ENCODE measurements around the gene NLK.

DNA sequence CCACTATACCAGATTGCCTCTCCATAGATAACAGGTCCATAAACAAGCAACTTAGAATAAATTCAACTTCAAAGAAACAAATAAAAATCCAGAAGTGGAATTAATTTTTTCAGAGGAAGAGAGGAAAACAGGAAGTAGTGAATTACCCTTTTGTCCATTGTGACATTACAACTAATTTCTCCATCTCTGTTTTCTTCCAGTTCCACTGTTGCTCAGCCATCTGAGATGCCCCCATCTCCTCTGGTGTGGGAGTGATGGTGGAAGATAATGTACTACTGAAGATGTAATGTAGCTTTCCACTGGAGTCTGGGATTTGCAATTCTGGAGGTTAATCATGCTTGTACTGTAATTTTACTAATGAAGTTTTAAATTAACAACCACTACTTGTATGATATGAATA is 151.9 kb downstream of the NLK start:
- no peak for TF ChIP-seq POLR2AphosphoS5 (IDR thresholded peaks at IDR 0.05)
- TF ChIP-seq, protein P1, sequence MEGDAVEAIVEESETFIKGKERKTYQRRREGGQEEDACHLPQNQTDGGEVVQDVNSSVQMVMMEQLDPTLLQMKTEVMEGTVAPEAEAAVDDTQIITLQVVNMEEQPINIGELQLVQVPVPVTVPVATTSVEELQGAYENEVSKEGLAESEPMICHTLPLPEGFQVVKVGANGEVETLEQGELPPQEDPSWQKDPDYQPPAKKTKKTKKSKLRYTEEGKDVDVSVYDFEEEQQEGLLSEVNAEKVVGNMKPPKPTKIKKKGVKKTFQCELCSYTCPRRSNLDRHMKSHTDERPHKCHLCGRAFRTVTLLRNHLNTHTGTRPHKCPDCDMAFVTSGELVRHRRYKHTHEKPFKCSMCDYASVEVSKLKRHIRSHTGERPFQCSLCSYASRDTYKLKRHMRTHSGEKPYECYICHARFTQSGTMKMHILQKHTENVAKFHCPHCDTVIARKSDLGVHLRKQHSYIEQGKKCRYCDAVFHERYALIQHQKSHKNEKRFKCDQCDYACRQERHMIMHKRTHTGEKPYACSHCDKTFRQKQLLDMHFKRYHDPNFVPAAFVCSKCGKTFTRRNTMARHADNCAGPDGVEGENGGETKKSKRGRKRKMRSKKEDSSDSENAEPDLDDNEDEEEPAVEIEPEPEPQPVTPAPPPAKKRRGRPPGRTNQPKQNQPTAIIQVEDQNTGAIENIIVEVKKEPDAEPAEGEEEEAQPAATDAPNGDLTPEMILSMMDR (IDR thresholded peaks at IDR 0.05) = no peak

All from upper lobe of left lung (tissue), 4 donors.